ENCODE results near the gene PTP4A1. TPM values are rescaled to one million over a fixed set of nuclear protein-coding genes. Genes with fewer than 3 reads are reported as not detected.

Gene PTP4A1
- total and polyA plus RNA-seq, 5 donors = 12.1 to 34.6 (median 24.9) TPM

- intact Hi-C loops (cut with DNase I) = no loop called here
- DNase-seq (no peak), ATAC-seq (no peak)
- 91% methylated on average over 4 of the region's 4 CpGs for WGBS
- H3K4me3 ChIP-seq (ENCODE audit: low read length) = no peak overlapping the region
- no peaks in the 10 kb centered on the region for H3K4me1 ChIP-seq (ENCODE audit: control insufficient read depth, insufficient read depth, low read length)
- H3K27ac ChIP-seq (ENCODE audit: low read length) = no peak overlapping the region
- no peaks in the 10 kb centered on the region for H3K9me3 ChIP-seq (ENCODE audit: control insufficient read depth, low read length)
- H3K27me3 ChIP-seq (ENCODE audit: control insufficient read depth, insufficient read depth) = no peaks in the 10 kb centered on the region
Observed at GRCh38 chr6:63533952-63534351, 38.3 kb upstream of the PTP4A1 start.

DNA sequence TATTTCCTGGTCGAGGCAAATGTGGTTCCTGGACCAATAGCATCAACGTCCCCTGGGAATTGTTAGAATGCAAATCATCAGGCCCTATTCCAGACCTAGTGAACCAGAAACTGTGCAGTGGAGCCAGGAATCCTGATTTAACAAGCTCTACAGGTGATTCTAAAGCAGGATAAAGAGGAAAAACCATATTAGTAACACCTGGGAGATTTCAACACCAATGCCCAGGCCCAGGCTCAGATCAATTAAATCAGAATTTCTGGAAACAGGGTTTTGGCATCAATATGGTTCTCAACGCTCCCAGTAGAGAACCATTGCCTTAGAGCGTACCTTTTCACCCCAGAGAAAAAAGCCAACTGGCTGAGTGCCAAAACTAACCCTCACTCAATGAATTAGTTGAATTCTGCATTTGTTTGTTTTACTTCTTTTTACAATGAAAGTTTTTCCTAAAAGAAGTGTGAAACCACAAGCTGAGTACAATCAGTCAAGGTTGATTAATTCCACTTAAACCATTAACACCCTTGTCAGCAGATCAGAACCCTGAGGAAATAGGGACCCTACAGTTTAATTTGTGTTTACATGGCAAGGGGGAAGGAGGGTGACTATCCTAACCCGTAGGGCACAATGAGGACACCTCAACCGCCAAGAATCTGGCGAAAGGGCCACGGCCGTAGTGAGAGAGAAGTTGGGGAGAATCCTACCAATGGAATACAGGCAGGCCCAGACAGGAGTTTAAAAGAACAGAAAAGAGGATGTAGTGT lies 34.9 kb upstream of the PTP4A1 start:
- WGBS = 42% methylated on average over 9 of the region's 9 CpGs

GRCh38 chr6:63537959-63538300 lies 34.4 kb upstream of the PTP4A1 start:
- intact Hi-C loops (cut with DNase I) = no loop called here
- ATAC-seq = no peak

More for the DNA sequence above, 34.9 kb upstream of the PTP4A1 start:
- H3K4me1 ChIP-seq (ENCODE audit: control insufficient read depth, insufficient read depth, low read length) = no peaks in the 10 kb centered on the region
- no peak overlapping the region for H3K4me3 ChIP-seq (ENCODE audit: low read length)
- no peaks in the 10 kb centered on the region for H3K9me3 ChIP-seq (ENCODE audit: control insufficient read depth, low read length)
- intact Hi-C loops (cut with DNase I) = no loop called here
- no peak for ATAC-seq
- no peaks in the 10 kb centered on the region for H3K27me3 ChIP-seq (ENCODE audit: control insufficient read depth, insufficient read depth)
- no peak for DNase-seq
- H3K27ac ChIP-seq (ENCODE audit: low read length) = no peak overlapping the region

GRCh38 chr6:63538550-63538949 lies 33.7 kb upstream of the PTP4A1 start:
- Histone ChIP-seq H3K4me3 (ENCODE audit: low read length) (no peak overlapping the region), H3K27me3 (ENCODE audit: control insufficient read depth, insufficient read depth) (no peaks in the 10 kb centered on the region), H3K27ac (ENCODE audit: low read length) (no peak overlapping the region), H3K9me3 (ENCODE audit: control insufficient read depth, low read length) (no peaks in the 10 kb centered on the region), H3K4me1 (ENCODE audit: control insufficient read depth, insufficient read depth, low read length) (no peaks in the 10 kb centered on the region)
- DNase-seq (no peak), ATAC-seq (no peak)
- intact Hi-C loops (cut with DNase I) = no loop called here
- 82% methylated on average over 1 of the region's 1 CpG for WGBS

More at GRCh38 chr6:63537959-63538300, 34.4 kb upstream of the PTP4A1 start:
- Histone ChIP-seq H3K4me3 (ENCODE audit: low read length) (no peak overlapping the region), H3K27ac (ENCODE audit: low read length) (no peak overlapping the region), H3K27me3 (ENCODE audit: control insufficient read depth, insufficient read depth) (no peaks in the 10 kb centered on the region), H3K9me3 (ENCODE audit: control insufficient read depth, low read length) (no peaks in the 10 kb centered on the region), H3K4me1 (ENCODE audit: control insufficient read depth, insufficient read depth, low read length) (no peaks in the 10 kb centered on the region)
- no peak for DNase-seq

DNA sequence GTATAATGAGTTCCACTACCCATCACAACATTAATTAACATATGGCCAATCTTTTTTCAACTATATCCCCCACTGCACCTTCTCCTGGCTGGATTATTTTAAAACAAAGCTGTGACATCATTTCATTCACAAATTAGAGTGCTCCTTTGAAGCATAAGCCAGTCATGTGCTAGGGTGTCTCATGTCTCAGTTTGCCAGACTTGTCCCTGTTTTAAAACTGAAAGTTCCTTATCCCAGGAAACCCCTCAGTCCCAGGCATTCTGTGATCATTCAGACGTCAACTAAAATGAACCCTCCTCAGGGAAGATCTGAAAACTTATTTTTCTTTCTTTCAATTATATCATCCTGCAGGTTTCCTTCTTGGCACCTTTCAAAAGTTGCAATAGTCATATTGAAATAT lies 29.3 kb upstream of the PTP4A1 start:
- intact Hi-C loops (cut with DNase I) = no loop called here

DNA sequence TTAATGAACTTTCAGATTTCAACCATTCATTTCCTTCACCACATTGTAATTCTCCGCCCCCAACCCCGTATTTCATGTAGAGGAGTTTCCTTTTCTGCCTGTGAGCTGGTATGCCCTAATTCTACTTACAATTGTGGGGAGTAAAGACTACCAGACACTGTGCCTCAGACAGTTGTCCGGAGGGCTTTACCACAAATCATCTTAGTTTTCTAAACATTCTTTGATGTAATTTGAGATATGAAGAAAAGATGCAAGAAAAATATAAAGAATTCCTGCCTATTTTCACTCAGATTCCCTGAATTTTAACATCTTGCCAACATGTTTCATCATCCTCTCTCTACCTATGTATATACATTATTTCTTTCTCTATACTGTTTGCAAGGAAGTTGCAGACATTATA lies 28.3 kb upstream of the PTP4A1 start:
- no peaks in the 10 kb centered on the region for H3K9me3 ChIP-seq (ENCODE audit: control insufficient read depth, low read length)
- 61% methylated on average over 3 of the region's 3 CpGs for WGBS
- H3K4me3 ChIP-seq (ENCODE audit: low read length) = no peak overlapping the region
- DNase-seq (no peak), ATAC-seq (no peak)
- no peaks in the 10 kb centered on the region for H3K27me3 ChIP-seq (ENCODE audit: control insufficient read depth, insufficient read depth)
- H3K4me1 ChIP-seq (ENCODE audit: control insufficient read depth, insufficient read depth, low read length) = no peaks in the 10 kb centered on the region
- intact Hi-C loops (cut with DNase I) = no loop called here
- no peak overlapping the region for H3K27ac ChIP-seq (ENCODE audit: low read length)

More for the DNA sequence above, 29.3 kb upstream of the PTP4A1 start:
- DNase-seq = no peak
- H3K4me3 ChIP-seq (ENCODE audit: low read length) = no peak overlapping the region
- no peak for ATAC-seq
- no peaks in the 10 kb centered on the region for H3K27me3 ChIP-seq (ENCODE audit: control insufficient read depth, insufficient read depth)
- 45% methylated on average over 1 of the region's 1 CpG for WGBS
- no peaks in the 10 kb centered on the region for H3K9me3 ChIP-seq (ENCODE audit: control insufficient read depth, low read length)
- H3K27ac ChIP-seq (ENCODE audit: low read length) = no peak overlapping the region
- H3K4me1 ChIP-seq (ENCODE audit: control insufficient read depth, insufficient read depth, low read length) = no peaks in the 10 kb centered on the region

GRCh38 chr6:63546236-63546635 lies 26.0 kb upstream of the PTP4A1 start:
- H3K27me3 ChIP-seq (ENCODE audit: control insufficient read depth, insufficient read depth) = no peaks in the 10 kb centered on the region
- ATAC-seq (no peak), DNase-seq (no peak)
- no peaks in the 10 kb centered on the region for H3K4me1 ChIP-seq (ENCODE audit: control insufficient read depth, insufficient read depth, low read length)
- no peak overlapping the region for H3K4me3 ChIP-seq (ENCODE audit: low read length)
- no peaks in the 10 kb centered on the region for H3K9me3 ChIP-seq (ENCODE audit: control insufficient read depth, low read length)
- 94% methylated on average over 6 of the region's 6 CpGs for WGBS
- intact Hi-C loops (cut with DNase I) = no loop called here
- H3K27ac ChIP-seq (ENCODE audit: low read length) = no peak overlapping the region

- DNase-seq (no peak), ATAC-seq (no peak)
- Histone ChIP-seq H3K4me1 (ENCODE audit: control insufficient read depth, insufficient read depth, low read length) (no peaks in the 10 kb centered on the region), H3K9me3 (ENCODE audit: control insufficient read depth, low read length) (no peaks in the 10 kb centered on the region), H3K4me3 (ENCODE audit: low read length) (no peak overlapping the region), H3K27ac (ENCODE audit: low read length) (no peak overlapping the region), H3K27me3 (ENCODE audit: control insufficient read depth, insufficient read depth) (no peaks in the 10 kb centered on the region)
- 97% methylated on average over 1 of the region's 1 CpG for WGBS
- intact Hi-C loops (cut with DNase I) = no loop called here
Observed at GRCh38 chr6:63546697-63547096, 25.6 kb upstream of the PTP4A1 start.

DNA sequence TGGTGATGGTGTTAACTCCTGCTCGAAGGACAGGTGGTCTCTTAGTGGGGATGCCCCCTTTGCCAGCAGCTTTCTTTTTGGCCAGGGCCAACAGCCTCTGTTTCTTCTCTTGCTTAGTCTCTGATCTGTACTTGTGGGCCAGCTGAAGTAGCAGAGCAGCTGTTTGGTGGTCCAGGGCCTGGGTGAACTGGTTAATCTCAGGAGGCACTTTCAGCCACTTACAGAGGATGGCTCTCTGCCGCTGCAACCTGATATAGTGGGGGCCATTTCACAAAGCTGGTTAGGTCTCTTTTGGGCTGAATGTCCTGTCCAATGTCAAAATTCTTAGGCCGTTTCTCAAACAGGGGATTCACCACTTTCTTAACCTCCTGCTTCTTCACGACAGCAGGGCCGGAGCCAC lies 23.2 kb upstream of the PTP4A1 start:
- no peaks in the 10 kb centered on the region for H3K4me1 ChIP-seq (ENCODE audit: control insufficient read depth, insufficient read depth, low read length)
- intact Hi-C loops (cut with DNase I) = no loop called here
- H3K9me3 ChIP-seq (ENCODE audit: control insufficient read depth, low read length) = no peaks in the 10 kb centered on the region
- H3K4me3 ChIP-seq (ENCODE audit: low read length) = no peak overlapping the region
- ATAC-seq = no peak
- no peaks in the 10 kb centered on the region for H3K27me3 ChIP-seq (ENCODE audit: control insufficient read depth, insufficient read depth)
- DNase-seq = no peak
- no peak overlapping the region for H3K27ac ChIP-seq (ENCODE audit: low read length)
- WGBS = 73% methylated on average over 5 of the region's 5 CpGs

- no peak for DNase-seq
- no peaks in the 10 kb centered on the region for H3K9me3 ChIP-seq (ENCODE audit: control insufficient read depth, low read length)
- ATAC-seq = peak in 1 of 2 donors; percentile 47
- H3K27ac ChIP-seq (ENCODE audit: low read length) = no peak overlapping the region
- no peak overlapping the region for H3K4me3 ChIP-seq (ENCODE audit: low read length)
- H3K27me3 ChIP-seq (ENCODE audit: control insufficient read depth, insufficient read depth) = no peaks in the 10 kb centered on the region
- intact Hi-C loops (cut with DNase I) = no loop called here
- 83% methylated on average over 3 of the region's 3 CpGs for WGBS
- H3K4me1 ChIP-seq (ENCODE audit: control insufficient read depth, insufficient read depth, low read length) = no peaks in the 10 kb centered on the region
Observed at GRCh38 chr6:63553208-63553607, 19.1 kb upstream of the PTP4A1 start.

GRCh38 chr6:63553900-63554299 lies 18.4 kb upstream of the PTP4A1 start:
- 62% methylated on average over 1 of the region's 1 CpG for WGBS
- no peak for DNase-seq
- intact Hi-C loops (cut with DNase I) = no loop called here
- no peak for ATAC-seq
- Histone ChIP-seq H3K9me3 (ENCODE audit: control insufficient read depth, low read length) (no peaks in the 10 kb centered on the region), H3K4me3 (ENCODE audit: low read length) (no peak overlapping the region), H3K4me1 (ENCODE audit: control insufficient read depth, insufficient read depth, low read length) (no peaks in the 10 kb centered on the region), H3K27me3 (ENCODE audit: control insufficient read depth, insufficient read depth) (no peaks in the 10 kb centered on the region), H3K27ac (ENCODE audit: low read length) (no peak overlapping the region)

DNA sequence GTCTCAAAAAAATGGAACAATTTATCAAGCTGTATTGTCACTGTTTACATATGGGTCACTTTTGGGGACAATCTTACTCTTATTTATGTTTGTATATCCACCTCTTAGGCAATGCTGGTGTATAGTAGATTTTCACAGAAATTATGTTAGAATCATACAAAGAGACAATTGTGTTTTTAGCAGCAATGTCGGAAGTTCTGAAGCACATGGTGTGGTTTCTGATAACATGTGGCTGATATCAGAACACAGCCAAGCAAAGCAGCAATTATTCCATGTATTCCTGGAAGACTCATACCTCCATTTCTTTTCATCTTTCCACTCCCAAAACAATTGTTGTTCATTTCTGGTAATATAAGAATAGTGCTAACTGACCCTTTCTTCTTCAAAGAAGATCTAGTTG lies 17.5 kb upstream of the PTP4A1 start:
- H3K9me3 ChIP-seq (ENCODE audit: control insufficient read depth, low read length) = no peaks in the 10 kb centered on the region
- no peak for ATAC-seq
- no peak for DNase-seq
- H3K27ac ChIP-seq (ENCODE audit: low read length) = no peak overlapping the region
- WGBS = 41% methylated on average over 1 of the region's 1 CpG
- H3K27me3 ChIP-seq (ENCODE audit: control insufficient read depth, insufficient read depth) = no peaks in the 10 kb centered on the region
- intact Hi-C loops (cut with DNase I) = no loop called here
- H3K4me1 ChIP-seq (ENCODE audit: control insufficient read depth, insufficient read depth, low read length) = no peaks in the 10 kb centered on the region
- no peak overlapping the region for H3K4me3 ChIP-seq (ENCODE audit: low read length)

Measured in right cardiac atrium (tissue), 5 donors.